GM12801 (cell line): ENCODE data around the gene FBXW8.

Source experiments
- CTCF ChIP-seq: IDR thresholded peaks from one replicate; pipeline ENCODE4 v1.5.1; 2011; ENCODE audit warnings: control low read depth; ENCODE audit not compliant: insufficient read length; ENCODE audit errors: extremely low read depth

The FBXW8 gene

GRCh38 chr12:117007577-117007976, 96.8 kb downstream of the FBXW8 start:
- no peak for TF ChIP-seq CTCF

DNA sequence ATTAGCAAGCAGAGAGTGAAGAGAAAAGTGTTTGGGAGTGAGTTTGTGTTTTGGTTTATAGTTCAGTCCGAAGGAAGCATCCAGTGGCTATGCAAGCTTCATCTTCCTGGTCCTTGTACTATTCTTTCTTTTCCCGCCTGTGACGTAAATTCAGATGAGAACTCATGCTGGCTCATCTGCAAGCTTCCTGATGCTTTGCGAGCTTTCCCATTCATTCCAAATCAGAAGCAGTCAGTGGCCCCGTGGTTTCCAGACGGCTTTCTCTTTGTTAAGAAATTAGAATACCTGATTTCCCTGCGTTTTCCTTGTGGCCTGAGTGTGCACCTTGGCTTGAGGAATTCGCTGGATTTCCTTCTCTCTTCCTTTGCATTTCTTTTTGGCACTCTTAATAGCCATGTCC, 99.0 kb downstream of the FBXW8 start:
- TF ChIP-seq CTCF, result no peak

GRCh38 chr12:117010693-117011451, 100.1 kb downstream of the FBXW8 start:
- TF ChIP-seq CTCF, result no peak

GRCh38 chr12:117011988-117012805, 101.4 kb downstream of the FBXW8 start:
- TF ChIP-seq CTCF, result no peak

DNA sequence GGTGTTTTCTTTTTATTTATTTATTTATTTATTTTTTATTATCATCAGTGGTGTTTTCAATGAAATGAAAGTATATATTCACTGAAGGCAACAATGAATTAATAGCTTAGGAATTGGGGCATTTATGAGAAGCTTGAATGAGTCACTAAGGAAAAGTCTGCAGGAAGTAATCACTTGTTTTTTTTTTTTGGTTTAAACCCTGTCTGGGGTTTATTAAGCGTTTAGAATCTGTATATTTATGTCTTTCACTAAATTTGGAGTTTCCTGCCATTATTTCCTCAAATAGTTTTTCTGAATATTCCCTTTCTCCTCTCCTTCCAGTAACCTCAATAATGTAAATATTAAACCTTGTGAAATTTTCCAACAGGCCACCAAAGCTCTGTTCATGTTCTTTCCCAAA, 103.0 kb downstream of the FBXW8 start:
- no peak for TF ChIP-seq CTCF

DNA sequence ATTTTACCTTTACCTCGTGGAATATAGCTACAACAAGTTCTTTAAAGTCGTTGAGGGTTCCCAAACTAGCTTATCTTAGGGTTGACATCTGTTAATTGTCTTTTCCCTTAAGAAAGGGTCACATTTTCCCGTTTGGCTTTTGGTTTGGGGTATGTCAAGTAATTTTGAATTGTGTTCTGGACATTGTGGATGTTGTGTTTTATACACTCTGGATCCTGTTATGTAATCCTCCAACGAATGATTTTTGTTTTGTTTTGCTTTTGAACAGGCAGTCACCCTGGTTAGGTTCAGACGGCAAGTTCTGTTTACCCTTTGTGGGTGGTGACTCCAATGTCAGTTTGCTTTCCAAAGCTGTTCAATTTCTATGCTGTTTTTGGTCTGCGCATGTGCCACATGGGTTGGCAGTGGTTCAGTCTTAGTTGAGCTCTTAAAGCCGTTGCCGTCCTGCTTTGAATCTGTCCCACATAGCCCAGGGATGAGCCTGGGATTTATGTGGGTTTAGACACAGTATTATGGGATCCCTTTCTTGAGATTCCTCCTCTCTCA, 103.7 kb downstream of the FBXW8 start:
- TF ChIP-seq CTCF, result no peak

- no peak for TF ChIP-seq CTCF
Measured at GRCh38 chr12:117015811-117016210, 105.1 kb downstream of the FBXW8 start.
